Osteocyte (in vitro differentiated cells): ENCODE results near the gene GRAMD4. TPM values are rescaled to one million over a fixed set of nuclear protein-coding genes. Genes with fewer than 3 reads are reported as not detected.
"Not testable (repeated sequence)": the region's sequence is repeated elsewhere in the genome, so short reads cannot be mapped to it uniquely, and the experiment has no call there.

Experiments
- DNase-seq: peaks from one replicate; pipeline ENCODE4 v3.0.0; 2021; ENCODE audit warnings: mixed read lengths; ENCODE audit not compliant: unreplicated experiment; ENCODE audit errors: extremely low spot score
- H3K27ac Mint-ChIP-seq: one replicate; pipeline ENCODE4 v1.8.0; 2021; ENCODE audit warnings: mild to moderate bottlenecking, mixed read lengths; ENCODE audit not compliant: unreplicated experiment
- H3K27me3 Mint-ChIP-seq: one replicate; pipeline ENCODE4 v1.8.0; 2021; ENCODE audit warnings: mixed read lengths; ENCODE audit not compliant: unreplicated experiment
- H3K36me3 Mint-ChIP-seq: one replicate; pipeline ENCODE4 v1.8.0; 2021; ENCODE audit warnings: mixed read lengths; ENCODE audit not compliant: unreplicated experiment
- H3K4me1 Mint-ChIP-seq: one replicate; pipeline ENCODE4 v1.8.0; 2021; ENCODE audit warnings: mixed read lengths; ENCODE audit not compliant: unreplicated experiment
- H3K4me3 Mint-ChIP-seq: one replicate; pipeline ENCODE4 v1.8.0; 2021; ENCODE audit warnings: mild to moderate bottlenecking, moderate library complexity, mixed read lengths; ENCODE audit not compliant: unreplicated experiment
- H3K9me3 Mint-ChIP-seq: one replicate; pipeline ENCODE4 v1.8.0; 2021; ENCODE audit warnings: mixed read lengths; ENCODE audit not compliant: unreplicated experiment
- CTCF ChIP-seq: fragments of 200-600 bp; sonication (generic); IDR thresholded peaks from 2 replicates; pipeline ENCODE4 v1.5.0; 2021; ENCODE audit warnings: antibody characterized with exemption, mild to moderate bottlenecking, moderate library complexity
- total RNA-seq: library from RNA; stranded (reverse); gene quantifications from 2 replicates; pipeline ENCODE4 v1.2.1, GENCODE V29; 2021

Gene GRAMD4
- total RNA-seq, 1 donor from 2014 or later = 37.4 TPM

- Mint-ChIP-seq H3K27ac (no peak overlapping the region), H3K4me3 (no peak overlapping the region), H3K9me3 (no peaks in the 10 kb centered on the region), H3K4me1 (peaks cover 24% of the 10 kb centered on the region), H3K27me3 (no peaks in the 10 kb centered on the region), H3K36me3 (no peaks in the 10 kb centered on the region)
- no peak for DNase-seq
- TF ChIP-seq CTCF = no peak
Observed at GRCh38 chr22:46620588-46621242, 529 bp downstream of the GRAMD4 start.

DNA sequence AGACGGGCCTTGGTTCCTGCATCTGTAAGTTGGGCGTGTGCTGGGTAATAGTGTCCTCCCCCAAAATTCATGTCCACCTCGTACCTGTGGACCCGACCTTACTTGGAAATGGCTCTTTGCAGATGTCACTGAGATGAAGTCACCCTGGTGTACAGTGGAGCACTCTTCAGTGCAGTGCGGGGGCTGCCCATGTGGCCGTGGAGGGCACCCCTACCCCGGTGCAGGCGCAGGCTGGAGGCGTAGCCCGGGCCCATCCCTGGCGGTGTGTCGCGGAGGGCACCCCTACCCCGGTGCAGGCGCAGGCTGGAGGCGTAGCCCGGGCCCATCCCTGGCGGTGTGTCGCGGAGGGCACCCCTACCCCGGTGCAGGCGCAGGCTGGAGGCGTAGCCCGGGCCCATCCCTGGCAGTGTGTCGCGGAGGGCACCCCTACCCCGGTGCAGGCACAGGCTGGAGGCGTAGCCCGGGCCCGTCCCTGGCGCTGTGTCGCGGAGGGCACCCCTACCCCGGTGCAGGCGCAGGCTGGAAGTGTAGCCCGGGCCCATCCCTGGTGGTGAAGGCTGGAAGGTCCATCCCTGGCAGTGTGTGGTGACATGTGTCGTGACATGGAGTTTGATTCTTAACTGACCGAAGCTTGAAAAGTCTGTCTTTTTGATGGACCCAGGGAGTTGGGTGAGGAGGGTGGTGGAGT, 1.2 kb downstream of the GRAMD4 start:
- H3K4me1 Mint-ChIP-seq = peaks cover 24% of the 10 kb centered on the region
- not testable (repeated sequence) for H3K27ac Mint-ChIP-seq, DNase-seq, H3K36me3 Mint-ChIP-seq, H3K27me3 Mint-ChIP-seq, H3K4me3 Mint-ChIP-seq, H3K9me3 Mint-ChIP-seq

DNA sequence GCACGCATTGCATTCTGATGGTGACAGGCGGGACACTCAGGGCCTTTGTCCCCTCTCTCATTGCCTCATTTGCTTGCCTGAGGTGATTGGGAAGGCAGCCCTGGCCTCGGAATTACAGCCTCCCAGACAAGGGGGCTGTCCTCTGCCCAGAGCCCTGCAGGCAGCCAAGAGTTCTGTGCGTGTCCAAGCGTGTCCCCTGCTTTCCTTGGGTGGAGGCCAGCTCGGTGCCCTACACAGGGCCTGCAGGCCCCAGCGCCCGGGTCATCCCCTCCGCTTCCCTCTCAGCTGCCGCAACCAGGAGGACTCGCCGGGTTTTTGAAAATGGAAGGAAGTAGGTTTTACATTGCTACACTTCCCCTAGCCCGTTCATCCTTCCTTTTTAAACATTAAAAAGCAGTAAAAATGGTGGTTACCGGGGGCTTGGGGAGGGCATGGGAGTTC, 1.9 kb downstream of the GRAMD4 start:
- no peak for TF ChIP-seq CTCF
- DNase-seq = no peak
- Mint-ChIP-seq H3K27me3 (no peaks in the 10 kb centered on the region), H3K4me1 (peaks cover 24% of the 10 kb centered on the region), H3K9me3 (no peaks in the 10 kb centered on the region), H3K36me3 (peaks cover 1% of the 10 kb centered on the region), H3K27ac (no peak overlapping the region), H3K4me3 (no peak overlapping the region)

- TF ChIP-seq CTCF = no peak
Observed at GRCh38 chr22:46625113-46625842, 5.1 kb downstream of the GRAMD4 start.

GRCh38 chr22:46625843-46626349, 5.7 kb downstream of the GRAMD4 start:
- H3K36me3 Mint-ChIP-seq = peaks cover 2% of the 10 kb centered on the region
- no peak overlapping the region for H3K27ac Mint-ChIP-seq
- no peak for TF ChIP-seq CTCF
- no peaks in the 10 kb centered on the region for H3K9me3 Mint-ChIP-seq
- H3K27me3 Mint-ChIP-seq = no peaks in the 10 kb centered on the region
- H3K4me3 Mint-ChIP-seq = no peak overlapping the region
- H3K4me1 Mint-ChIP-seq = peaks cover 2% of the 10 kb centered on the region
- no peak for DNase-seq

More at GRCh38 chr22:46625113-46625842, 5.1 kb downstream of the GRAMD4 start:
- Mint-ChIP-seq H3K4me3 (no peak overlapping the region), H3K4me1 (peaks cover 2% of the 10 kb centered on the region), H3K27me3 (no peaks in the 10 kb centered on the region), H3K36me3 (peaks cover 2% of the 10 kb centered on the region), H3K9me3 (no peaks in the 10 kb centered on the region), H3K27ac (no peak overlapping the region)
- DNase-seq = no peak
